ENCODE measurements around the gene ARL14EPL. TPM values are rescaled to one million over a fixed set of nuclear protein-coding genes. Genes with fewer than 3 reads are reported as not detected.

Gene ARL14EPL
- polyA plus RNA-seq, 2 of the 4 experiments (the other 2 are of a cell fraction): 0.05 to 0.21 TPM

DNA sequence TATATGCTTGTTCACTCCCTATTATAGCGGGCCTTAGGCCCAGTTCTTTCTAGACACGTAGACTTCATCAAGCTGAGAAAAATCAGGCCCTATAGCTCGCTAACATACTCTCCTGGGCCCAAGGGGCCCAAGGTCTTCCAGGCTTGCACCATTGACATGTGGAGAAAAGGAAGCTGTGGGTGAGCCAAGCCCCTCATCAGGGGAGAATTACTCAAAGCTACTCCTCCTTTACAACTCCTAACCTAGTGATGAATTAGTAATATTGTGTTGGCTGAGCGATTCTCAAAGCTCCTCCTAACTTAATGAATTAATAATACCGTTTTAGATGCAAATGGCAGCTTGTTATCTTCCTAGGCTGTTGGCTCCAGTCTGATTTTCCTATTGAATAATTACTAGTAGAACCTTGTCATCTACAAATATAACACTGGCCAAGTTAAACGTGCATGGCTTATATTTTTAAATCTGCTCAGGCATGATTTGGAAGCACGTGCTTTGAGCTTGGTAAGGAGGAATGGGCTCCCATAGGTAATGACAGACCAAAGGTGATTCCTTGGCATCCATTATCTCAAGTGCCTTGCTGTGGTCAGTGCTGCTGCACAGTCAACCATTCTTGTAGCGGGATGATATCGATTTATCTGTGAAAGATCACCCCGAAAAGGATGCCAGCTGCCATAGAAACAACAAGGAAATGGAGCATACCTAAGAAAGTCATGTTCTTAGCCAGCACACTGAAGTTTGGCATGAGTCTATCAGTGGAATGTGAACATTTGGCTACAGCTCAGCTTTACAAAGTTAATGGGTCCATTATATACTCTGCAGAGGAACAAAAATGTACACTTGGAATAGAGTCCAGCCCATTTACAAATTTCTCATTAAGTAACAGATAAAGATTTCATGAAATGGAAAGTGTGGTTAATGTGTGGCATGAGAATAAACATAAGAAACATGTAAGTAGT, 46.2 kb upstream of the ARL14EPL start:
- DNase-seq (ENCODE audit: low read depth in 1 of 2, low spot score in 1 of 2) (no peak), FAIRE-seq (no peak), ATAC-seq (no peak)
- ChIA-PET POLR2A (no interaction called here), CTCF (no interaction called here)
- Histone ChIP-seq H3K4me1 (no peaks in the 10 kb centered on the region), H3K4me2 (no peak overlapping the region), H3K27ac (no peak overlapping the region), H3K4me3 (no peak overlapping the region), H3K9me3 (no peaks in the 10 kb centered on the region)
- no peak for TF ChIP-seq TFCP2L1 (CRISPR knock-in tag; IDR thresholded peaks at IDR 0.05)
- no peak for TF ChIP-seq CBX8 (IDR thresholded peaks at IDR 0.05)
- no peak for TF ChIP-seq CHD4 (IDR thresholded peaks at IDR 0.05; ENCODE audit: borderline replicate concordance)
- no peak for TF ChIP-seq ZC3H11A (IDR thresholded peaks at IDR 0.05)
- TF ChIP-seq, protein P1, sequence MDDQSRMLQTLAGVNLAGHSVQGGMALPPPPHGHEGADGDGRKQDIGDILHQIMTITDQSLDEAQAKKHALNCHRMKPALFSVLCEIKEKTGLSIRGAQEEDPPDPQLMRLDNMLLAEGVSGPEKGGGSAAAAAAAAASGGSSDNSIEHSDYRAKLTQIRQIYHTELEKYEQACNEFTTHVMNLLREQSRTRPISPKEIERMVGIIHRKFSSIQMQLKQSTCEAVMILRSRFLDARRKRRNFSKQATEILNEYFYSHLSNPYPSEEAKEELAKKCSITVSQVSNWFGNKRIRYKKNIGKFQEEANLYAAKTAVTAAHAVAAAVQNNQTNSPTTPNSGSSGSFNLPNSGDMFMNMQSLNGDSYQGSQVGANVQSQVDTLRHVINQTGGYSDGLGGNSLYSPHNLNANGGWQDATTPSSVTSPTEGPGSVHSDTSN (IDR thresholded peaks at IDR 0.05): no peak
- no peak for TF ChIP-seq MAFK (IDR thresholded peaks at IDR 0.05; ENCODE audit: partially characterized antibody)
- no peak for TF ChIP-seq SMC3 (IDR thresholded peaks at IDR 0.05)
- no peak for TF ChIP-seq SREBF2 (IDR thresholded peaks at IDR 0.05)
- TF ChIP-seq POLR2A (IDR thresholded peaks at IDR 0.05; ENCODE audit: low read length): no peak
- TF ChIP-seq HEYL (CRISPR knock-in tag; IDR thresholded peaks at IDR 0.05): no peak
- no peak for TF ChIP-seq HOXB13 (CRISPR knock-in tag; IDR thresholded peaks at IDR 0.05; ENCODE audit: low read depth)
- no peak for TF ChIP-seq MAZ (IDR thresholded peaks at IDR 0.05; ENCODE audit: borderline replicate concordance, low read depth, low read length)
- no peak for TF ChIP-seq RNF2 (IDR thresholded peaks at IDR 0.05; ENCODE audit: borderline replicate concordance, low read depth)
- TF ChIP-seq RCOR1 (IDR thresholded peaks at IDR 0.05; ENCODE audit: low read depth, low read length): no peak
- 43% methylated on average over 10 of the region's 10 CpGs for WGBS (ENCODE audit: missing lambda C conversion rate)

DNA sequence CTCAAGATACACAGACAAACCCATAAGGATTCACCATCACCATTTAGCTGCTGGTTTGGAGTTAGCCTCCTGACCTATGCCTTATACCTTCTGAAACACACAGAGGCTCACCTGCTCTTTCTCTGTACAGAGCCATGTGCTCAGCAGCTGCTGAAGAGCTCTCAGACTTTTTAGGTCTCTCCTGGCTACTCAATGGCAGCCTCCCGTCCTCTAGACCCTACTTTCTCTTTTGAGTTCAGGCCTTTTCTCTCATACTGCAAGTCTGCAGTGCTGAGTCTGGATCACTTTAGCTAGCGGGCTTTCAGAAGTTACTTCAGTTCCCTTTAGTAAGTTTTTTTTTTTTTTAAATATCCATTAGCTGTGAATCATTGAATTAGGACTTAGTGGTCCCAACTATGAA, 44.3 kb upstream of the ARL14EPL start:
- TF ChIP-seq EHF (CRISPR knock-in tag; IDR thresholded peaks at IDR 0.05) (no peak), NFE2L2 (conservative IDR thresholded peaks at IDR 0.05; ENCODE audit: low read length) (no peak), FOSB (CRISPR knock-in tag; IDR thresholded peaks at IDR 0.05) (no peak), ZNF302 (CRISPR knock-in tag; IDR thresholded peaks at IDR 0.05) (no peak), RCOR1 (IDR thresholded peaks at IDR 0.05; ENCODE audit: low read depth, low read length) (no peak)
- TF ChIP-seq, protein P2, sequence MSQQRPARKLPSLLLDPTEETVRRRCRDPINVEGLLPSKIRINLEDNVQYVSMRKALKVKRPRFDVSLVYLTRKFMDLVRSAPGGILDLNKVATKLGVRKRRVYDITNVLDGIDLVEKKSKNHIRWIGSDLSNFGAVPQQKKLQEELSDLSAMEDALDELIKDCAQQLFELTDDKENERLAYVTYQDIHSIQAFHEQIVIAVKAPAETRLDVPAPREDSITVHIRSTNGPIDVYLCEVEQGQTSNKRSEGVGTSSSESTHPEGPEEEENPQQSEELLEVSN (IDR thresholded peaks at IDR 0.05; ENCODE audit: borderline replicate concordance, low read depth): no peak
- no peak overlapping the region for H3K4me2 ChIP-seq
- no peaks in the 10 kb centered on the region for H3K4me1 ChIP-seq
- FAIRE-seq (no peak), ATAC-seq (no peak), DNase-seq (ENCODE audit: low read depth in 1 of 2, low spot score in 1 of 2) (no peak)
- H3K9me3 ChIP-seq: no peaks in the 10 kb centered on the region
- WGBS (ENCODE audit: missing lambda C conversion rate): 63% methylated on average over 2 of the region's 2 CpGs
- no peak overlapping the region for H3K27ac ChIP-seq
- no peak overlapping the region for H3K4me3 ChIP-seq
- ChIA-PET POLR2A (no interaction called here), CTCF (no interaction called here)

DNA sequence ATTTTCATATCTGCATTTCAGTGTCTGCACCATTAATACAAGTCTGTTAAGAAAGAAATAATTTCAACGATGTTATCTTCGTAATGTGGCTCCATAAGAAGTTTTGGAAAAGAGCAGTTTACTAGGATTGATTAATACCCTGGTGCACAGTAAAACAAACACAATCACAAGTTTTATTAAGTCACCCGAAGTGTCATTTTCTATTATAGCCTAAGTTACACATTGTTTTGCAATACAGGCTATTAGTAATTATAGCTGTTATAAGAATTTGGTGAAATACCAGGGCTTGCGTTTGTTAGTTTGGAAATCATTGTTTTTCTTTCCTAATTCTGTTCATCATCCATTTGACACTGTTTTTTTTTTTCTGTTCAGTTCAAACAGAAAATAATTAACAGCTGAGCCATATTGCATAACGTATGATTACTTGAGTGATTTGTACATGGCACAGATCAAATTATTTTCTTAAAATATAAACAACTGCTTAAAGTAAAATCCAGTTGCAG, 39.4 kb upstream of the ARL14EPL start:
- FAIRE-seq (no peak), ATAC-seq (no peak)
- 40% methylated on average over 5 of the region's 5 CpGs for WGBS (ENCODE audit: missing lambda C conversion rate)

More for the DNA sequence above, 39.4 kb upstream of the ARL14EPL start:
- H3K4me2 ChIP-seq: no peak overlapping the region
- H3K4me1 ChIP-seq: no peaks in the 10 kb centered on the region
- DNase-seq (ENCODE audit: low read depth in 1 of 2, low spot score in 1 of 2): no peak
- no peaks in the 10 kb centered on the region for H3K9me3 ChIP-seq
- CTCF ChIA-PET: no interaction called here
- H3K4me3 ChIP-seq: no peak overlapping the region
- POLR2A ChIA-PET: interaction anchor here (0.6 kb wide), 1 partner anchor 24 kb away, joined by 3 read pairs; no protein-coding TSS in a partner anchor
- no peak overlapping the region for H3K27ac ChIP-seq
- no peak for TF ChIP-seq FOXS1 (CRISPR knock-in tag; IDR thresholded peaks at IDR 0.05)
- TF ChIP-seq, protein P3, sequence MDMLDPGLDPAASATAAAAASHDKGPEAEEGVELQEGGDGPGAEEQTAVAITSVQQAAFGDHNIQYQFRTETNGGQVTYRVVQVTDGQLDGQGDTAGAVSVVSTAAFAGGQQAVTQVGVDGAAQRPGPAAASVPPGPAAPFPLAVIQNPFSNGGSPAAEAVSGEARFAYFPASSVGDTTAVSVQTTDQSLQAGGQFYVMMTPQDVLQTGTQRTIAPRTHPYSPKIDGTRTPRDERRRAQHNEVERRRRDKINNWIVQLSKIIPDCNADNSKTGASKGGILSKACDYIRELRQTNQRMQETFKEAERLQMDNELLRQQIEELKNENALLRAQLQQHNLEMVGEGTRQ (IDR thresholded peaks at IDR 0.05): no peak

Measured in A549 (cell line).